GM18517 (cell line): ENCODE measurements around the gene MFSD2A.
"Not testable (repeated sequence)": the region's sequence is repeated elsewhere in the genome, so short reads cannot be mapped to it uniquely, and the experiment has no call there.

ENCODE experiments used
- ATAC-seq: cut with Tn5 transposase; IDR thresholded peaks from one replicate; pipeline ENCODE4 v1.9.1; 2021; ENCODE audit warnings: mild to moderate bottlenecking, moderate library complexity; ENCODE audit not compliant: unreplicated experiment

MFSD2A gene

GRCh38 chr1:39996396-39997004 lies 41.6 kb downstream of the MFSD2A start:
- no peak for ATAC-seq

GRCh38 chr1:40001456-40001855 lies 46.5 kb downstream of the MFSD2A start:
- no peak for ATAC-seq

GRCh38 chr1:40003156-40004093 lies 48.5 kb downstream of the MFSD2A start:
- ATAC-seq, result peak; percentile 72

- no peak for ATAC-seq
These were observed 49.9 kb downstream of the MFSD2A start for GRCh38 chr1:40004857-40005256.

- not testable (repeated sequence) for ATAC-seq
These were observed 52.6 kb downstream of the MFSD2A start for GRCh38 chr1:40007481-40008034.

- ATAC-seq, result no peak
These were observed 56.3 kb downstream of the MFSD2A start for GRCh38 chr1:40011198-40011597.

- ATAC-seq, result no peak
These were observed 59.3 kb downstream of the MFSD2A start for GRCh38 chr1:40014253-40014706.

GRCh38 chr1:40014812-40015594 lies 60.1 kb downstream of the MFSD2A start:
- no peak for ATAC-seq

GRCh38 chr1:40017951-40018575 lies 63.1 kb downstream of the MFSD2A start:
- ATAC-seq, result no peak
